ENCODE results near the gene PAX2. TPM values are rescaled to one million over a fixed set of nuclear protein-coding genes. Genes with fewer than 3 reads are reported as not detected.

The PAX2 gene
- total RNA-seq, 1 experiment from 2014 or later = not detected

DNA sequence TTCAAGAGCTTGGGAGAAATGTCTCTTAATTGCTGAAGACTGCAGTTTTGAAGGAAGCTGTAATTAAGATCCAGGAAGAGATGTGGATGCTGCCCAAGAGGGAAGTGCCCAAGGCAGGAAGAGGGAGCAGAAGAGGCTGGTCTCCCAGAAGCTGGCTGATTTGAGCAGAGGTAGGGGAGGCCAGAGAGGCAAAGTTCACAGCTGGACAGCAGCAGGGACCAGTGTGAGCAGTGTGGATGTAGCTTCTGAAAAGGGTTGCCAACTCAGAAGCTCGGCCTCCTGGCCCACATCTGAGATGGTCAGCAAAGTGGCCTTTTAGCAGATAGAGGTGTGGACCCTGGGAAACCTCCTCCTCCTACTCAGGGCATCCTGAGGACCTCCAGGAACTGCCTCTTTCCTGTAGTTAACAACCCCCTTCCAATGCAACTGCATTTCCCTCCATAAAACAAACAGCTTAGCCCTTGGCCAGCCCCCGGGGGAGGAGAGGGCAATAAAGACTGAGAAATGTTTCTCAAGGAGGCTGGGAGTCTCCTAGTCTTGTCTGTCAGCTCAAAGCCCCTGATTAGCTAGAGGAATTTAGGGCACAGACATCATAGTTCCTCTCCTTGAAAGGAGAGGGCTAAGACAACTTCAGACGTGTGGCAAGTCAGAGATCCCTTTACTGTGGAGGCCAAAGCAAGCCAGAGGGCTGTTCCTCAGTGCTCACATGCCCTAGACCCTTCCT, 69.5 kb downstream of the PAX2 start:
- no peak for DNase-seq (ENCODE audit: low read depth)

- DNase-seq (ENCODE audit: low read depth) = no peak
Measured at GRCh38 chr10:100816671-100817070, 71.3 kb downstream of the PAX2 start.

DNA sequence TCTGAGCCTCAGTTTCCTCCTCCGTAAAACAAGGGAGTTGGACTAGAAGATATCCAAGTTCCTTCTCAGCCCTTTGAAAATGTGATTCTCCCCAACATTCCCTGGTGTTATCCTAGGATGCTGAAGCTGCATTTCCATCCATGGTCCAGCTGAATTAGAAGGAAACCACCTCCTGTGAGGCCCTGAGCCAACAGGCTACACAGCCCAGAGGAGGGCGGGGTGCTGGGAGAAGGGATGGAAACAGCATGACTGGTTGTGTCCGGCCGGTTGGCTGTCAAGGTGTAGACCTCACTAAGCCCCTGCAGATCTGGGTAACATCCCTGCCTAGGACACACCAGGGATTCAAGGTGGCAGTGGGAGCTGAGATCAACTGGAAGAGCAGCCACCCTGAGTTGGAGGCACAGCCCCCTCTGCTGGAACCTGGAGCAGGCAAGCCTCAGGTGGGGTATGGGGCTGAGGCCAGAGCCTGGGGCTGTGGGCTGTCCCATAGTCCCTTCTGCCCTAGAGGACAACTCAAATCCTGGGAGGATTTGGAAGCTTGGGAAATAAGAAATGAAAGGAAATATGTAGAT, 72.0 kb downstream of the PAX2 start:
- DNase-seq (ENCODE audit: low read depth) = no peak

- DNase-seq (ENCODE audit: low read depth) = no peak
Measured at GRCh38 chr10:100819424-100819823, 74.0 kb downstream of the PAX2 start.

- no peak for DNase-seq (ENCODE audit: low read depth)
Measured at GRCh38 chr10:100823194-100823593, 77.8 kb downstream of the PAX2 start.

DNA sequence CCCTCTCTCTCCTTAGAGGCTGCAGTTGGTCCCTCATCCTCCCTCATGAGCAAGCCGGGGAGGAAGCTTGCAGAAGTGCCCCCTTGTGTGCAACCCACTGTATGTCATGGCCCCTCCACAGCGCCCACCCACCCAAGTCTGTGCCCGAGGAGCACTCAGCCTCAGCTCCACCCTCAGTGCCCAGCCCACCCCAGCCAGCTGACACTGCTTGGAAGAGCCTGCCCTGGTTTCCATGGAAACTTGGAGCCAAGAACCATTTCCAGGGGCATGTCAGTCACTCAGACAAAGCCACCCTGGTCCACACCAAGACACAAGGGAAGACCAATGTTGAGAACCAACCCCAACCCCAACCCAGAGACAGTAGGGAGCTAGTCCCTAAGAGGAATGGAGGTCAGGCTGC, 79.5 kb downstream of the PAX2 start:
- DNase-seq (ENCODE audit: low read depth) = no peak

GRCh38 chr10:100825325-100825875, 80.0 kb downstream of the PAX2 start:
- DNase-seq (ENCODE audit: low read depth) = no peak

DNA sequence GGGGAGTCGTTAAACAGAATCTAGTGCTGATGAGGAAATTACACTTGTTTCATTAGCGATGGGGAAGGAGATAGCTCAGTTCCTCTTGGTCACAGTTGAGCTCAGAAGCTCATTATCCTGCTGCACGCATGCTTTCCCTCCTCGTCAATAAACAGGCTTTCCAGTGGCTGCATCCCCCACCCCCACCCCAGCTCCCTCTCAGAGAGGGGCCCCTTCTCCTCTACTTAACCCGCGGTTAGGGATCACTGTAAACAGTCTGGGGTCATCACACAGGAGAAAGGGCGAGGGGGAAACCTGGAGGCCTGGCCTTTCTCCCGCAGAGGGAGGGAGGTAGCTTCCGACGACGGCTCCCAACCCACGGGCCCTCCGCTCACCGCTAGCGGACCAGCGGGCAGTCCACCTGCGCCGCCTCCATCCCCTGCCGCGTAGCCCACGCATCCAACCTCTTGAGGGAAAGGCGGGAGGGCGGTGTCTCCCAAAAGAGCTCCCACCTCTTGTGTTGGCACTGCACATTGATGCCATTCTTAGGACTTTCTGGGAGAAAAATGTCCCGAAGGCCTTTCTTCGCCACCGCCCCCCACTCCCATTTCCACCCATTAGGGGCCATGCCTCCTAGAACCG, 80.8 kb downstream of the PAX2 start:
- DNase-seq (ENCODE audit: low read depth) = no peak

- DNase-seq (ENCODE audit: low read depth) = no peak
Measured at GRCh38 chr10:100826661-100826982, 81.2 kb downstream of the PAX2 start.

- DNase-seq (ENCODE audit: low read depth) = no peak
Measured at GRCh38 chr10:100826983-100827818, 81.8 kb downstream of the PAX2 start.

- DNase-seq (ENCODE audit: low read depth) = no peak
Measured at GRCh38 chr10:100827819-100828737, 82.7 kb downstream of the PAX2 start.

DNA sequence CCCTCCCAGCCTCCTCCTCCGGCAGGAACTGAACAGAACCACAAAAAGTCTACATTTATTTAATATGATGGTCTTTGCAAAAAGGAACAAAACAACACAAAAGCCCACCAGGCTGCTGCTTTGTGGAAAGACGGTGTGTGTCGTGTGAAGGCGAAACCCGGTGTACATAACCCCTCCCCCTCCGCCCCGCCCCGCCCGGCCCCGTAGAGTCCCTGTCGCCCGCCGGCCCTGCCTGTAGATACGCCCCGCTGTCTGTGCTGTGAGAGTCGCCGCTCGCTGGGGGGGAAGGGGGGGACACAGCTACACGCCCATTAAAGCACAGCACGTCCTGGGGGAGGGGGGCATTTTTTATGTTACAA, 83.3 kb downstream of the PAX2 start:
- no peak for DNase-seq (ENCODE audit: low read depth)

DNA sequence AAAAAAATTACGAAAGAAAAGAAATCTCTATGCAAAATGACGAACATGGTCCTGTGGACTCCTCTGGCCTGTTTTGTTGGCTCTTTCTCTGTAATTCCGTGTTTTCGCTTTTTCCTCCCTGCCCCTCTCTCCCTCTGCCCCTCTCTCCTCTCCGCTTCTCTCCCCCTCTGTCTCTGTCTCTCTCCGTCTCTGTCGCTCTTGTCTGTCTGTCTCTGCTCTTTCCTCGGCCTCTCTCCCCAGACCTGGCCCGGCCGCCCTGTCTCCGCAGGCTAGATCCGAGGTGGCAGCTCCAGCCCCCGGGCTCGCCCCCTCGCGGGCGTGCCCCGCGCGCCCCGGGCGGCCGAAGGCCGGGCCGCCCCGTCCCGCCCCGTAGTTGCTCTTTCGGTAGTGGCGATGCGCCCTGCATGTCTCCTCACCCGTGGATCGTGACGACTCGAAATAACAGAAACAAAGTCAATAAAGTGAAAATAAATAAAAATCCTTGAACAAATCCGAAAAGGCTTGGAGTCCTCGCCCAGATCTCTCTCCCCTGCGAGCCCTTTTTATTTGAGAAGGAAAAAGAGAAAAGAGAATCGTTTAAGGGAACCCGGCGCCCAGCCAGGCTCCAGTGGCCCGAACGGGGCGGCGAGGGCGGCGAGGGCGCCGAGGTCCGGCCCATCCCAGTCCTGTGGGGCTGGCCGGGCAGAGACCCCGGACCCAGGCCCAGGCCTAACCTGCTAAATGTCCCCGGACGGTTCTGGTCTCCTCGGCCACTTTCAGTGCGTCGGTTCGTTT, 83.9 kb downstream of the PAX2 start:
- DNase-seq (ENCODE audit: low read depth) = no peak

DNA sequence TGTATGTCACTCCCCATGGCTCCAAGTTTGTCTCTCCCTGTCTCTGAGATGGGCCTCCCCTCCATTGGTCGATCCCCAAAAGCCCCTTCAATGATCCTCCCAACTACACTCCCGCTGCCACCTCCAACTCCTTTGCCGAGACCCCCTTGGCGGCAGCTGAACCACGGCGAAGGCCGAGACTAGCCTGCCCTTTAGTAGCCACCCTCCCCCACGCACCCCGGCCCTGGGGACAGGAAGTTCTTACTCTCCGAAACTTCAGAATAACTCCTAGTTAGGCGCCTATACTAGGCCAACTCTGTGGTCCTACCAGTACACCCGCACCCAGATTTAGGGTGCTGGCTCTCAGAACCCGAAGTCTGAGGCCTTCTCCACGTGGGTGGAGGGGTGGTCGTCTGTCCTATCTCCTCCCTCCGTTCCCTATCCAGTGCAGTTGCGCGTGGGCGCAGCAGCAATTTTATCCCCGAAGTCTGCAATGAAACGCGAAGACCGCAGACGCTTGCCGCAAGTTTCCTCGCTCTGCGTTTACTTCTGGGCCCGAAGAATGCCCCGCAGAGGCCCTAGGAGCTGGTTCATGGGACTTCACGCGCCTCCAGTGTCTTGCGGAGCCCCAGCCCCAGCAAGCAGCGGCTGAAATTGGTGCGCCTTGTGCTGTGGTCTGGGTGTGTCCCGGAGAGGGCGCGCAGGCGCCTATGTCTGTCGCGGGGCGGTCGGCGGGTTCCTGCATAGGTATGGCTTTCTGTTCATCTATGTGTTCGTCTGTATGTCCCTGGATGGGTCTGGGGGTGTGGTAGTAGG, 84.7 kb downstream of the PAX2 start:
- no peak for DNase-seq (ENCODE audit: low read depth)

GRCh38 chr10:100830728-100831111, 85.3 kb downstream of the PAX2 start:
- DNase-seq (ENCODE audit: low read depth) = no peak

DNA sequence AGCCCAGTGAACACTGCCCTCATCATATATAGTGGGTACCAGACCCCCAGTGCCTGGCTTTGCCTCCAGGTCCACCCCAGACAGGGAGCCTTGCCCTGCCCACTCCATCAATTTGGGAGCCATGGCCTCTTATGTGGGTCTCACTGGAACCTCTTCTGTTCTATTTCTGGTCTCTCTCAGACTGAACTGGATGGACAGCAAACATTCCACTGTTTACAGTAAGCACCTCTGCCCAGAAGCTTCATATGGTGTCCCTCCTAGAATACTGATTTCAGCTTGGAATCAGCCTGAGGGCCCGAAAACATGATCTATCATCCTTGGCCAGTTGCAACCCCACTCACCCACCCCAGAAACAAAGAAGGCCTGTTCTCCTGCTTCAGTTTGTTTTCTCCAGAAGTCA, 86.4 kb downstream of the PAX2 start:
- no peak for DNase-seq (ENCODE audit: low read depth)

GRCh38 chr10:100835810-100836209, 90.4 kb downstream of the PAX2 start:
- no peak for DNase-seq (ENCODE audit: low read depth)

DNA sequence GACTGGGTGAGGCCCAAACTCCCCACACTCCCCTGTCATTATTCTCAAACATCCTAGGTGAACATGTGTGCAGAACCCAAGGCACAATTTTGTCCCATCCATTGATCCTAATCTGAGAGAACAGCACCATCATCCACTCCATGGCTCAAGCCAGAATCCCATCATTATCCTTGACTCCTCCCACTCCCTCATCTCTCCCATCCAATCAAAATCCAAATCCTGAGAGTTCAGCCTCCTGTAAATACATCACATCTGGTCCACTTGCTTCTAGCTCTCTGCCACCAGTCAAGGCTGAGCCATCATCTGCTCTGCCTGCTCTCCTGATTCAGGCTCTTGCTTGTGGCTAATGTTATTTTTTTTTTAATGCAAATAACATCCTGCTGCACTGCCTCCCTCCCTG, 91.5 kb downstream of the PAX2 start:
- no peak for DNase-seq (ENCODE audit: low read depth)

GRCh38 chr10:100837300-100837699, 91.9 kb downstream of the PAX2 start:
- no peak for DNase-seq (ENCODE audit: low read depth)

DNA sequence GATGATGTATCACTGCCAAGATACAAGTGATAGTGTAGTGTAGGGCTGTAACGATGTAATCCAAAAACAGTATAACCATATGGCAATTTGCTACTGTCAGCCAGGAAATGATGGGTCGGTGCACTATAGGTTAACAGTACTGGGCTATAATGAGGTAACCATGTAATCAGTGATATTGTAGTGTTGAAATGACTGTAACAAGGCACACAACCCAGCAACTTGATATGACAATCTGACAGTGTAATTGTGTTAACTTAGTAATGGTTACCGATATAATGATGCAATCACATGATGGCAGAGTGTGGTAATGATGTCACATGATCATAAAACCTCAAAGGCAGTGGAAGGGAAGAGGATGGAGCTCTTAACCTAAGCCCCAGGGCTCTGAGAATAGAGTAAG, 93.6 kb downstream of the PAX2 start:
- no peak for DNase-seq (ENCODE audit: low read depth)
